ENCODE measurements around the gene XRRA1. TPM values are rescaled to one million over a fixed set of nuclear protein-coding genes. Genes with fewer than 3 reads are reported as not detected.

Gene XRRA1
- total RNA-seq, 1 donor from 2014 or later, result 8.9 TPM

GRCh38 chr11:74844072-74844471, 104.8 kb downstream of the XRRA1 start:
- H3K27ac ChIP-seq (ENCODE audit: low read depth, low read length), result no peak overlapping the region
- peaks cover 4% of the 10 kb centered on the region for H3K4me1 ChIP-seq (ENCODE audit: insufficient read depth, low read length)
- H3K9ac ChIP-seq (ENCODE audit: low read length), result no peak overlapping the region
- TF ChIP-seq EZH2 (IDR thresholded peaks at IDR 0.05; ENCODE audit: insufficient read depth, low read length) (no peak), CTCF (IDR thresholded peaks at IDR 0.05; ENCODE audit: insufficient read depth, low read depth, low read length) (no peak)
- H3K79me2 ChIP-seq (ENCODE audit: insufficient read depth, low read length), result no peaks in the 10 kb centered on the region
- Mint-ChIP-seq H3K36me3 (ENCODE audit: low read depth, unreplicated experiment) (peaks cover 15% of the 10 kb centered on the region), H3K27me3 (ENCODE audit: low read depth, unreplicated experiment) (no peaks in the 10 kb centered on the region), H3K27ac (ENCODE audit: unreplicated experiment) (no peak overlapping the region), H3K4me1 (ENCODE audit: low read depth, unreplicated experiment) (peaks cover 12% of the 10 kb centered on the region), H3K4me3 (ENCODE audit: unreplicated experiment) (no peak overlapping the region), H3K9me3 (ENCODE audit: unreplicated experiment) (no peaks in the 10 kb centered on the region)
- H3K4me2 ChIP-seq (ENCODE audit: low read length), result no peak overlapping the region
- FAIRE-seq (no peak), DNase-seq (ENCODE audit: low read depth) (no peak)
- H3K27me3 ChIP-seq (ENCODE audit: insufficient read depth, low read length), result no peaks in the 10 kb centered on the region
- H2AFZ ChIP-seq (ENCODE audit: low read depth, low read length), result no peak overlapping the region
- H3K4me3 ChIP-seq (ENCODE audit: insufficient read depth, low read depth, low read length), result no peak overlapping the region
- H4K20me1 ChIP-seq (ENCODE audit: insufficient read depth, low read length), result peaks cover 5% of the 10 kb centered on the region
- peaks cover 15% of the 10 kb centered on the region for H3K36me3 ChIP-seq (ENCODE audit: insufficient read depth, low read length)
- H3K9me3 ChIP-seq (ENCODE audit: insufficient read depth, low read depth, low read length), result no peaks in the 10 kb centered on the region

GRCh38 chr11:74842967-74843366, 105.9 kb downstream of the XRRA1 start:
- FAIRE-seq (no peak), DNase-seq (ENCODE audit: low read depth) (no peak)
- Histone ChIP-seq H3K4me2 (ENCODE audit: low read length) (no peak overlapping the region), H3K9ac (ENCODE audit: low read length) (no peak overlapping the region), H3K79me2 (ENCODE audit: insufficient read depth, low read length) (no peaks in the 10 kb centered on the region), H3K36me3 (ENCODE audit: insufficient read depth, low read length) (peaks cover 20% of the 10 kb centered on the region), H3K4me3 (ENCODE audit: insufficient read depth, low read depth, low read length) (no peak overlapping the region), H2AFZ (ENCODE audit: low read depth, low read length) (no peak overlapping the region), H3K4me1 (ENCODE audit: insufficient read depth, low read length) (peaks cover 4% of the 10 kb centered on the region), H4K20me1 (ENCODE audit: insufficient read depth, low read length) (peaks cover 5% of the 10 kb centered on the region), H3K27me3 (ENCODE audit: insufficient read depth, low read length) (no peaks in the 10 kb centered on the region), H3K9me3 (ENCODE audit: insufficient read depth, low read depth, low read length) (no peaks in the 10 kb centered on the region), H3K27ac (ENCODE audit: low read depth, low read length) (no peak overlapping the region)
- TF ChIP-seq EZH2 (IDR thresholded peaks at IDR 0.05; ENCODE audit: insufficient read depth, low read length) (no peak), CTCF (IDR thresholded peaks at IDR 0.05; ENCODE audit: insufficient read depth, low read depth, low read length) (no peak)
- H3K27ac Mint-ChIP-seq (ENCODE audit: unreplicated experiment), result no peak overlapping the region
- H3K4me3 Mint-ChIP-seq (ENCODE audit: unreplicated experiment), result no peak overlapping the region
- H3K36me3 Mint-ChIP-seq (ENCODE audit: low read depth, unreplicated experiment), result peaks cover 13% of the 10 kb centered on the region
- no peaks in the 10 kb centered on the region for H3K9me3 Mint-ChIP-seq (ENCODE audit: unreplicated experiment)
- H3K27me3 Mint-ChIP-seq (ENCODE audit: low read depth, unreplicated experiment), result no peaks in the 10 kb centered on the region
- peaks cover 17% of the 10 kb centered on the region for H3K4me1 Mint-ChIP-seq (ENCODE audit: low read depth, unreplicated experiment)

GRCh38 chr11:74840486-74840885, 108.4 kb downstream of the XRRA1 start:
- no peak overlapping the region for H3K4me3 Mint-ChIP-seq (ENCODE audit: unreplicated experiment)
- Histone ChIP-seq H3K4me2 (ENCODE audit: low read length) (peak overlapping the region; percentile 7), H3K9me3 (ENCODE audit: insufficient read depth, low read depth, low read length) (no peaks in the 10 kb centered on the region), H3K79me2 (ENCODE audit: insufficient read depth, low read length) (no peaks in the 10 kb centered on the region), H3K36me3 (ENCODE audit: insufficient read depth, low read length) (peaks cover 40% of the 10 kb centered on the region), H3K27ac (ENCODE audit: low read depth, low read length) (no peak overlapping the region), H3K9ac (ENCODE audit: low read length) (no peak overlapping the region), H3K27me3 (ENCODE audit: insufficient read depth, low read length) (no peaks in the 10 kb centered on the region), H4K20me1 (ENCODE audit: insufficient read depth, low read length) (peaks cover 5% of the 10 kb centered on the region), H3K4me3 (ENCODE audit: insufficient read depth, low read depth, low read length) (no peak overlapping the region), H2AFZ (ENCODE audit: low read depth, low read length) (no peak overlapping the region), H3K4me1 (ENCODE audit: insufficient read depth, low read length) (peaks cover 4% of the 10 kb centered on the region)
- peaks cover 24% of the 10 kb centered on the region for H3K36me3 Mint-ChIP-seq (ENCODE audit: low read depth, unreplicated experiment)
- no peaks in the 10 kb centered on the region for H3K9me3 Mint-ChIP-seq (ENCODE audit: unreplicated experiment)
- peaks cover 23% of the 10 kb centered on the region for H3K4me1 Mint-ChIP-seq (ENCODE audit: low read depth, unreplicated experiment)
- TF ChIP-seq EZH2 (IDR thresholded peaks at IDR 0.05; ENCODE audit: insufficient read depth, low read length) (no peak), CTCF (IDR thresholded peaks at IDR 0.05; ENCODE audit: insufficient read depth, low read depth, low read length) (no peak)
- DNase-seq (ENCODE audit: low read depth) (no peak), FAIRE-seq (no peak)
- no peak overlapping the region for H3K27ac Mint-ChIP-seq (ENCODE audit: unreplicated experiment)
- no peaks in the 10 kb centered on the region for H3K27me3 Mint-ChIP-seq (ENCODE audit: low read depth, unreplicated experiment)

Measured in astrocyte (in vitro differentiated cells and primary cell).